ENCODE results near the gene TMEM184A.

DNA sequence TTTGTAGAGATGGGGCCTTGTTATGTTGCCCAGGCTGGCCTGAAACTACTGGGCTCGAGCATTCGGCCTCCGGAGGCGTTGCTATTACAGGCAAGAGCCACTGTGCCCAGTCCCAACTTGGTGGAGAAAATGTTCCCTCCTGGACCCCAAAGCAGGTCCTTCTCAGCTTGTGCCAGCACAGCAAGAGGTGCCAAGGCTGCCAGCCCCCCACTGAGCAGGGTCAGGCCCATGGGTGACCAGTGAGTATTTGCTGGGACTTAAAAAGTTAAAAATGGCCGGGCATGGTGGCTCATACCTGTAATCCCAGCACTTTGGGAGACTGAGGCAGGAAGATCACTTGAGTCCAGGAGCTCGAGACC lies 20.9 kb downstream of the TMEM184A start:
- TF ChIP-seq JUN (IDR thresholded peaks at IDR 0.05; ENCODE audit: borderline replicate concordance, insufficient read depth, insufficient read length, low read depth) (no peak), POLR2AphosphoS5 (IDR thresholded peaks at IDR 0.05; ENCODE audit: insufficient read depth, low read depth, low read length) (no peak), EZH2 (IDR thresholded peaks at IDR 0.05; ENCODE audit: borderline replicate concordance, low read depth, low read length, severe bottlenecking) (no peak), POLR2A (IDR thresholded peaks at IDR 0.05; ENCODE audit: low read depth, low read length) (no peak), CTCF (IDR thresholded peaks at IDR 0.05; ENCODE audit: extremely low read depth in 1 of 2, insufficient read depth in 1 of 2, low read depth in 1 of 2, low read length in 2 of 2) (no peak), FOS (IDR thresholded peaks at IDR 0.05; ENCODE audit: borderline replicate concordance, insufficient read depth, low read length) (no peak), MYC (IDR thresholded peaks at IDR 0.05; ENCODE audit: low read depth, low read length) (no peak)
- TF ChIP-seq, protein P1, sequence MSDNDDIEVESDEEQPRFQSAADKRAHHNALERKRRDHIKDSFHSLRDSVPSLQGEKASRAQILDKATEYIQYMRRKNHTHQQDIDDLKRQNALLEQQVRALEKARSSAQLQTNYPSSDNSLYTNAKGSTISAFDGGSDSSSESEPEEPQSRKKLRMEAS (IDR thresholded peaks at IDR 0.05; ENCODE audit: insufficient read depth, insufficient read length): no peak

Data from endothelial cell of umbilical vein (primary cell).